ENCODE data around the gene DAB1.

DAB1 gene

DNA sequence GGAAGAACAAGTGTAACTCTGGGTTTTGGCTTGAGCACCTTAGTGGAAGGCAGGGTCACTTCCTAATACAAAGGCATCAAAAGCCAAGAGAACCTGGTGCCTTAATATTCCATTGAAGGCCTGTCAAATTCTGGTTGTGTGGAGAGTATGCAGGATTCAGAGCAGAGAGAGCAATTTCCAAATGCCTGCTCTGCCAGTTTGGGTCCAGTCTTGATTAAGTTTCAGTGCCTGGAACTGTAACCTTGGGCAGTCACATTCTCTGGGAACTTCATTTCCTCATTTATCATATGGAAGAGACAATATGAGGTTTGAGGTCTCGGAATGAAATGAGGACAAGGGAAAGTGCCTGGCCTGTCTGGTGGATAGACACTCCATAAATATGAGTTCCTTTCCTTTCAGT lies 260.1 kb downstream of the DAB1 start:
- DNase-seq (ENCODE audit: low read depth in 3 of 3), result no peak

DNA sequence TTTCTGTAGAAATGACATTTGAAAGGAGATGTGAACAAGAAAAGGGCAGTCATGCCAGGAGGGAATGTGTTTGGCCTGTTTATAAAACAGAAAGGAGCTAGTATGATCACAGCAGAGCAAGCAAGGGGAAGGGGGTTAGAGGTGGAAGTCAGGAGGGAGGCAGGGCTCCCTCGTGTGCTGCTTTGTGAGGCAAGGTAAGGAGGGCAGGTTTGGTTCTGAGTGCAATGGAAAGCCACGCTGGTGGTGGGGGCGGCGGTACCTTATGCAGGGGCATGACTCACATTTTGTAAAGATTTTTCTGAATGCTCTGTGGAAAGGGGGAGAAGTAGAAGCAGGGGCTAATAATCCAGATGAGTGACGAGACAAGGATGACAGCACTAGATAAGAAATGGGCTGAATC lies 260.5 kb downstream of the DAB1 start:
- no peak for DNase-seq (ENCODE audit: low read depth in 3 of 3)

DNA sequence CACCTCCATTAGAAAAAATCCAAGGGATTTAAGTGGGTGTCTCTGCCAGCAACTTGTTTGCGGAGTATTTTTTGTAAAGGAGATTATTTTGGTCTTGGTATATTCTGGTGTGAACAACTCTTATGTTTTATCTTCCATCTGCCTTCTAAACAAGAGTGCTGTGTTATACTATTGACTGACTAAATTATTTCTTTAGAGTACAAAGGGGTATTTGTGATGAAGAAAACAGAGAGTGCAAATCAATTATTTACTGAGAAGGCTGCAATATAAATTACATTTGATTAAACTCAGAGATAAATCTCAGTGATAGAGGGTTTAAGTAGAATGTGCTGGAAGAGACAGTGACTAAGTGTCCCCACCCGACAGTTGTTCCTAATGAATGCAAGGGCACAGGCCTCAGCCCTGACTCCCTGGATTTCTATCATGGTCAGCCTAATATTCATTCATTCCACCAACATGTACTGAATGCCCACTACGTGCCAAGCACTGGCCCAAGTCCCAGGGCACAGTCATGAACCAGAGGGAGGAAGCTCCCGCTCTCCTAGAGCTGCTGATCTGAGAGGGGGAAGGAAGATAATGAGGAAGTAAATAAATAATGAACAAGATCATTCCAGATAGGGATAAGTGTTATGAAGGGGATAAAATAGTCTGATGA lies 261.1 kb downstream of the DAB1 start:
- no peak for DNase-seq (ENCODE audit: low read depth in 3 of 3)

DNA sequence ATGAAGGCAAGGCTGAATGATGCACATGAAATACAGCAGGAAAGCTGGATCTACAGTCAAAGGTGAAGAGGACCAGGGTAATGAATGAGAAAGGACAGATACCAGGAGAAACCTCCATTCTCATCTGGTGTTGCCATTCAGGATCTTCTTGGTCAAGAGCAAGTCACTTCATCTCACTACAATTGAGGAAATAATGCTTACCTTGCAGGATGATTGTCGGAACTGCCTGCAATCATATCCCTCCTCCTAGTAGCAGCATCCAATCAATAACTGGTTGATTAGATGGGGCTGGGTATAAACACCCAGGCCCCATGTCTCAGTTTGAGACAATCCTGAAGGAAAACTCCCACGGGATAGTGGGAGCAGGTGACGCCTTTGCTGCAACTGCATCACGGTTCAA lies 263.3 kb downstream of the DAB1 start:
- no peak for DNase-seq (ENCODE audit: low read depth in 3 of 3)

DNA sequence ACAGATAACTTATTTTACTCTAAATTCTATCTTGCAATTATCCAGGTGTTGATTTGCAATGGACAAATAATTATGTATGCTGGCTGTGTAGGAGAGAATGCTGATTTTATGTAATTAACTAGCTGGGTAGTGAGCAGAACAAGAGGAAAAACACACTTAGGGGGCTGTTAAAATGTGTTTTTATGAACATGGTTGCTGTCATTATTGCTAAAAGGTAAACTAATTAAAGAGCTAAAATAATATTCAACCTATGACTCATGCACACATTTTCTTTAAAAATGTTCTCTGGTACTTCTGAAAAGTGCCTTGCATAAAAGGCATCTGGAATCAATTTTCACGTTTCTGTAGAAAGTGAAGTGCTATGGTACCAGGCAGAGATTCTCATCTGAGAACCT lies 265.3 kb downstream of the DAB1 start:
- no peak for DNase-seq (ENCODE audit: low read depth in 3 of 3)

DNA sequence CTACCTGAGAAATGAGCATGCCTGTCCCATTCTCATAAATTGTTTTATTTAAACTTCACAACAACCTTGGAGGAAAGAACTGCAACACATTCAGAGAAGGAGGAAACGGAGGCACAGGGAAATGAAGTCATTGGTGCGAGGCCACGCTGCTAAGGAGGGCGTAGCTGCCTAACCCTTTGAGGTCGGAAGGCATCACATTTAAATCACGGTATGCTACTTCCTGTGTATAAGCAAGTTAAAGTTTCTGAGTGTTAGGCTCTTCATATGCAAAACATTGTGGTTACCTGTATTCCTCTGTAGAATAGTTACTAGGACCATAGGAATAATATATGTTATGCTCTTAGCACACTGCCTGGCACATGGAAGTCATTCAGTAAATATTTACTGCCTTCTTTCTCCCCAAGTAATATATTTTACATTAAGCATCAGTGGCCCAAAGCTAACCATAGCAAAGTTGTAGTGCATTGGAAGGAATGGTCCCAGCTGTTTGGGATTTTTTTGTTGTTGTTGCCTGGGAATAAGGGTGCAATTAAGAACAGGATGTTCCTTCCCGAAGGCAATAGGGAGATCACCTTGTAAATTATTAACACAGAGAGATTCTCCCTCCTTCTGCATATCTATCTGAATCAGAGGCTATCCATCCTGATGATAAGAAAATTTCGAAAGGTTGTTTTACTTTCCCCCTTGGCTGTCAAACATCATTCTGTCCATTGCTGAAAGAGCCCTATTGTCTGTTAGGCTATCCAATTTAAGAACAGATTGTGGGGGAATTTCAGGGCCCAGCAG lies 265.8 kb downstream of the DAB1 start:
- DNase-seq (ENCODE audit: low read depth in 3 of 3), result no peak

DNA sequence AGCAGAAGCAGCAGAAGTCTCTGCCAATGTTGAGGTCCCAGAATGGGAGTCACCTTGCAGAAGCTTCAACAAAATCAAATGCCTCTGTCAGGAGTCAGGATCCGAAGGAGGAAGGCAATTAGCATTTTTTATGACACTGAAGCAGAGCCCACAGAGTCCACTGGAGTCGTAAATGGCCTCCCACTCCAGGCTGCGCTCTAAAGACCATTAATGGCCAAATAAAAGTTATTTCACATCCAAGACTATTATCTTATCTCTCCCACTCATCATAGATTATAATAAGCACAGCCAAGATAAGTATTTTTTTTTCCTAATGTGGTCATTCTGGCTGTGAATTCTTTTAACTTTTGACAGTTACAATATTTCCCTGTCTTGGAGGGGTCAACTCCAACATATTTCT lies 267.0 kb downstream of the DAB1 start:
- no peak for DNase-seq (ENCODE audit: low read depth in 3 of 3)

- DNase-seq (ENCODE audit: low read depth in 3 of 3), result no peak
Observed at GRCh38 chr1:57146100-57146499, 277.8 kb downstream of the DAB1 start.

DNA sequence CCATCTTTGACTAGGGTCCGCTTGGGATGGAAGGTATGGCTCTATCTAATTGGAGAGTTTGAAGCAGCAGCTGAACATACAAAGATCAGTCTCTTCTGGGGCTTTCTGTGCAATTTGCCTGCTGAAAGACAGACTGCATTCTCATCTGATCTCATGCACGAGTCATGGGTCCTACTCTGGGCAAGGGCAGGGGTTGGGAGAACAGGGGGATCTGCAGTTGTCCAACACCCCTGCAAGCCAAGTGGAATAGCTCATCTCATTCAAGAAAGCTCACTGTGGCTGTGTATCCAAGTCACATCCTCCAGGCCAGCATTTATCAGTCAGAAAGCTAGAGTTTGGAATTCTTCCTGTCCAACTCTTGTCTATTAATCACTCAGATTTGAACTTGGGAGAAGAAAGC lies 280.9 kb downstream of the DAB1 start:
- no peak for DNase-seq (ENCODE audit: low read depth in 3 of 3)

DNA sequence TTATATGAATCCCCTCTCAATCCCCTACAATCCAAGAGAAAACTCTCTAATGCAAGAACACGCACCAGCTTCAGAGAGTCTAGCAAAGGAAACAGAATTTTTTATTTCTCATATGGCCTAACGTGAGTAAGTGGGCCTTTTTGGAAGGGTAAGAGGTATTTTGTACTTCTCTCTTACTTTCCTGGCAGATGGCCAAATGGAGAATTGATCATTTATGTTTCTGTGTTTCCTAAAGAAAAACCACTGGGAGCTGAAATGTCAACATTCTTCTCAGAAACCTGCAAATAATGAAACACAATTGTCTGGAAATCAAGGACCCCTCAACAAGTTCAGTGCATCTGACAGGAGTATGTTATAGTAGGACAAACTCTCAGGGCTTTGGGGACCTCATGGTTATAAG lies 281.7 kb downstream of the DAB1 start:
- DNase-seq (ENCODE audit: low read depth in 3 of 3), result no peak

DNA sequence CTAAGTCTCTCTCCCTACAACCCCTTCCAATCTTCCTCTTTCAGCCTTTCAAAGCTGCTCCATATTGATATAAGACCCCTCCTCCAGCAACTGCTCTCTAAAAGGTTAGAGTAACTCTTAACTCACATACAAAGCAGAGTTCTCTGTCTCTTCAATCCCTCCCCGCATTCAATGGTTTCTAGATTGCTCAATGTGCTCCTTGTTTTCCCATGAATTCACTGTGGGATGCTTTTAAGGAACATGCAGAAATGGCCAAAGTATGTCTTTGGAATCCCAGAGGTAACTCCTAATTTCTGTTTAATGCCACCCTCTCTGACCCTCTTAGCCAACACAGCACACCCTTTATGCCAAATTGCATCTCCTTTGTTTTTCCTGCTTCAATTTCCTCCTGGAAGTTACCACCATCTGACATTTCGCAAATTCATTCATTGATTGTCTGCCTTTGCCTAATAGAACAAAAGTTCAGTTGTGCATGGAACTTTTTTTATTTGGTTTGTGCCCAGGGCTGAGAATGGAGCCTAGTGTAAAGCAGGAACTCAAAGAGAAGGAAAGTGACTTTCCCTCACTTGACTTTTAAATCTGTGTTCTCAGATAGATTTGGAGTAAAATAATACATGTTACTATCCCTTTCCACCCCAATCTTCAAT lies 285.3 kb downstream of the DAB1 start:
- no peak for DNase-seq (ENCODE audit: low read depth in 3 of 3)

DNA sequence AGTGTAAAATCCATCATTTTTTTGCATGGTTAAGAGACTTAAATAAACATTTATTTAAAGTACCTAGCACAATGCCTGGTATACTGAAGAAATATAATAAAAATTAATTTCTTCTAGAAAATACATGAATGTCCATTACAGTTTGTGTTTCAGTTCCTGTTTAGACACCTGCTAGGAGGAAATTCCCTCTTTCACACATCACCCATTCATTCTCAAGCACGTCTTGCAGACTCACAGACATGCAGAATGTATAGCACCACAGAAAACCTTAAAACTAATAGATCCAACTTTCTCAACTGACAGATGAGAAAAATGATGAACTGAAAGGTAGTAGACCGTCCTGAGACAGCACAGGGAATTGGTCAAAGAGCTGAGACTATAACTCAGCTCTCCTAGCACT lies 285.9 kb downstream of the DAB1 start:
- no peak for DNase-seq (ENCODE audit: low read depth in 3 of 3)

- no peak for DNase-seq (ENCODE audit: low read depth in 3 of 3)
Observed at GRCh38 chr1:57134803-57135202, 289.1 kb downstream of the DAB1 start.

DNA sequence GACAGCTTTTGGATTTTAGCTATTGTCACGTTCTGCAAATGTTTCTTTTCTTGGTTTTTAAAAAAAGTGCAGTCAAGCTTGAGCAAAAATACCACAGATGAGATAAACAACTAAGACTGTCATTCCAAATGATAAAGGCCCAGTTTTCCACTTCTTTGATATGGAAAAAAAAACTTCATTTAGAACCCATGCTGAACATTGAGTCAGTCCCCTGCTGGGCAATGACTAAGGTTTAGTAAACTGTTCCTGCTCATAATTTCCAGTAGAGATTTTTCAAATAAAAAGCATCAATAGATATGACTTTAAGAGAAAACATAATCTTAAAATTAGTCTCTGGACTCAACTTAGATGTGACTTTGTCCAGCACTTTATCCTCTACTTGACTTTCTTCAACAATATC lies 290.2 kb downstream of the DAB1 start:
- no peak for DNase-seq (ENCODE audit: low read depth in 3 of 3)

GRCh38 chr1:57132993-57133622 lies 290.8 kb downstream of the DAB1 start:
- DNase-seq (ENCODE audit: low read depth in 3 of 3), result no peak

DNA sequence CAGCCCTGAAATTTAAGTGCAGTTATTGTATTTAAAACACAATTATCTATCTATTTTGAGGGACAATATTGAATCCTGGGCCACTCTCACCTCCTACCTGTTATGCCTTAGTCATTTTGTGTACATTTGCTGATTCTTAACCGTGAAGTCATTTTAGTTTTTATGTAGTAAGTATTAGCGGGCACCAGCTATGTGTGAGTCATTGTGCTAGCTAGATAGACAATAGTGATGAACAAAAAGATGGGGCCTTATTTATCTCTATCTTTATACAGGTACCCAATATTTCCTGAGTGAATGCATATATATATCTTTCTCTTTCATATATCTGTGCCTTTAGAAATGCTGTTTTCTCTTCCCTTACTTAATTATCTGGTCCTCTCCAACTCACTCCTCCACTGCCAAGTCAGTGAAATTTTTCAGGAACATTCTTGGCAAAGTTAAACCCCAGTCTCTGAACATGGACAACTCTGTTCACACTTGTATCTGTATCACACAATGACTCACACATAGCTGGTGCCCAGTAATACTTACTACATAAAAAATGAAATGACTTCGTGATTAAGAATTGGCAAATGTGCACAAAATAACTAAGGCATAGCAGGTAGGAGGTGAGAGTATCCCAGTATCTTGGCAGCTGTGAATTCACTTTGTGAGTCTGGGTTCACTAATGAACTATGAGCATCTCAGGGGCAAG lies 292.0 kb downstream of the DAB1 start:
- DNase-seq (ENCODE audit: low read depth in 3 of 3), result no peak

DNA sequence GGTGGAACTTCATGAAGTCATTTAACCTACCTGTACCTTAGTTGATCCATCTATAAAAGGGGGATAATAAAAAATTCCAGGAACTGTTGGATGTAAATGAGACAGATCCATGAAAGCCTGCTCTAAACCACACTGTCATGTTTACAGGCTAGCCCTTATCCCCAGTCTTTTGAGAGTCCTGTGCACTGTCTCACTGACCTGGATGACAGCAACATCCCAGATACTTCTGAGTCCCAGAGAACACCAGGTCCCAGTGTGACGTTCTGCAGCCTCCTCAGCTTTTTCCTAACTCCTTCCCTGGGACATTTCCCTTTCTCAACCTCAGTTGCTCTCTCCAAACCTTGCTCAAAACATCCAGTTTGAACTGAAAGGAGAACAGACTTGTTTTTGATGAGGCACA lies 292.6 kb downstream of the DAB1 start:
- no peak for DNase-seq (ENCODE audit: low read depth in 3 of 3)

GRCh38 chr1:57129865-57130264 lies 294.0 kb downstream of the DAB1 start:
- no peak for DNase-seq (ENCODE audit: low read depth in 3 of 3)

- no peak for DNase-seq (ENCODE audit: low read depth in 3 of 3)
Observed at GRCh38 chr1:57127976-57128375, 295.9 kb downstream of the DAB1 start.

- DNase-seq (ENCODE audit: low read depth in 3 of 3), result no peak
Observed at GRCh38 chr1:57124768-57125446, 299.0 kb downstream of the DAB1 start.

DNA sequence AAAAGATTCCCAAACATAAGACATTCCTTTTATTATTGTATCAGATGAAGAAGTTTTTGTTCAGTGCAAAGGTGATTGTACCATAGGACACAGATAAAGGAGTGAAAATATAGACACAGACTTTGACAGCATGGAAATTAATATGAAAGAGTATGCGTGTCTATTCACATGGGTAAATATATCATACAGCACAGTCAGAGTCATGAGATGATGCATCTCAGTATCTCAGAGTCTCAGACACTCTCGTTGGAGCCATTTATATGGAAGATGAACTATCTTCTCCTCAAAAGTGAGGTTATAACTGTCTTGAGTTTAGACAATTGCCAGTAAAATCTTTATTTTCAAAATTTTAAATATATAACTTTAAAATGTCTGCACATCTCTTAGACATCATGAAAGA lies 299.7 kb downstream of the DAB1 start:
- no peak for DNase-seq (ENCODE audit: low read depth in 3 of 3)

GRCh38 chr1:57122031-57122430 lies 301.8 kb downstream of the DAB1 start:
- DNase-seq (ENCODE audit: low read depth in 3 of 3), result no peak

Measured in stimulated activated CD4-positive, alpha-beta T cell treated with anti-CD3 and anti-CD28 coated beads, TNF-alpha, amount 100 ng/mL, for 48 hours (primary cell).